HG02610 (cell line): ENCODE results near the gene ARHGEF28.
A peak's percentile ranks its signal among the peaks of the same experiment; 100 is the strongest.

ENCODE experiments used
- ATAC-seq: cut with Tn5 transposase; IDR thresholded peaks from one replicate; pipeline ENCODE4 v1.9.1; 2021; ENCODE audit warnings: mild to moderate bottlenecking, moderate library complexity; ENCODE audit not compliant: unreplicated experiment

ARHGEF28 gene, protein sequence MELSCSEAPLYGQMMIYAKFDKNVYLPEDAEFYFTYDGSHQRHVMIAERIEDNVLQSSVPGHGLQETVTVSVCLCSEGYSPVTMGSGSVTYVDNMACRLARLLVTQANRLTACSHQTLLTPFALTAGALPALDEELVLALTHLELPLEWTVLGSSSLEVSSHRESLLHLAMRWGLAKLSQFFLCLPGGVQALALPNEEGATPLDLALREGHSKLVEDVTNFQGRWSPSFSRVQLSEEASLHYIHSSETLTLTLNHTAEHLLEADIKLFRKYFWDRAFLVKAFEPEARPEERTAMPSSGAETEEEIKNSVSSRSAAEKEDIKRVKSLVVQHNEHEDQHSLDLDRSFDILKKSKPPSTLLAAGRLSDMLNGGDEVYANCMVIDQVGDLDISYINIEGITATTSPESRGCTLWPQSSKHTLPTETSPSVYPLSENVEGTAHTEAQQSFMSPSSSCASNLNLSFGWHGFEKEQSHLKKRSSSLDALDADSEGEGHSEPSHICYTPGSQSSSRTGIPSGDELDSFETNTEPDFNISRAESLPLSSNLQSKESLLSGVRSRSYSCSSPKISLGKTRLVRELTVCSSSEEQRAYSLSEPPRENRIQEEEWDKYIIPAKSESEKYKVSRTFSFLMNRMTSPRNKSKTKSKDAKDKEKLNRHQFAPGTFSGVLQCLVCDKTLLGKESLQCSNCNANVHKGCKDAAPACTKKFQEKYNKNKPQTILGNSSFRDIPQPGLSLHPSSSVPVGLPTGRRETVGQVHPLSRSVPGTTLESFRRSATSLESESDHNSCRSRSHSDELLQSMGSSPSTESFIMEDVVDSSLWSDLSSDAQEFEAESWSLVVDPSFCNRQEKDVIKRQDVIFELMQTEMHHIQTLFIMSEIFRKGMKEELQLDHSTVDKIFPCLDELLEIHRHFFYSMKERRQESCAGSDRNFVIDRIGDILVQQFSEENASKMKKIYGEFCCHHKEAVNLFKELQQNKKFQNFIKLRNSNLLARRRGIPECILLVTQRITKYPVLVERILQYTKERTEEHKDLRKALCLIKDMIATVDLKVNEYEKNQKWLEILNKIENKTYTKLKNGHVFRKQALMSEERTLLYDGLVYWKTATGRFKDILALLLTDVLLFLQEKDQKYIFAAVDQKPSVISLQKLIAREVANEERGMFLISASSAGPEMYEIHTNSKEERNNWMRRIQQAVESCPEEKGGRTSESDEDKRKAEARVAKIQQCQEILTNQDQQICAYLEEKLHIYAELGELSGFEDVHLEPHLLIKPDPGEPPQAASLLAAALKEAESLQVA (N-terminal part only)

DNA sequence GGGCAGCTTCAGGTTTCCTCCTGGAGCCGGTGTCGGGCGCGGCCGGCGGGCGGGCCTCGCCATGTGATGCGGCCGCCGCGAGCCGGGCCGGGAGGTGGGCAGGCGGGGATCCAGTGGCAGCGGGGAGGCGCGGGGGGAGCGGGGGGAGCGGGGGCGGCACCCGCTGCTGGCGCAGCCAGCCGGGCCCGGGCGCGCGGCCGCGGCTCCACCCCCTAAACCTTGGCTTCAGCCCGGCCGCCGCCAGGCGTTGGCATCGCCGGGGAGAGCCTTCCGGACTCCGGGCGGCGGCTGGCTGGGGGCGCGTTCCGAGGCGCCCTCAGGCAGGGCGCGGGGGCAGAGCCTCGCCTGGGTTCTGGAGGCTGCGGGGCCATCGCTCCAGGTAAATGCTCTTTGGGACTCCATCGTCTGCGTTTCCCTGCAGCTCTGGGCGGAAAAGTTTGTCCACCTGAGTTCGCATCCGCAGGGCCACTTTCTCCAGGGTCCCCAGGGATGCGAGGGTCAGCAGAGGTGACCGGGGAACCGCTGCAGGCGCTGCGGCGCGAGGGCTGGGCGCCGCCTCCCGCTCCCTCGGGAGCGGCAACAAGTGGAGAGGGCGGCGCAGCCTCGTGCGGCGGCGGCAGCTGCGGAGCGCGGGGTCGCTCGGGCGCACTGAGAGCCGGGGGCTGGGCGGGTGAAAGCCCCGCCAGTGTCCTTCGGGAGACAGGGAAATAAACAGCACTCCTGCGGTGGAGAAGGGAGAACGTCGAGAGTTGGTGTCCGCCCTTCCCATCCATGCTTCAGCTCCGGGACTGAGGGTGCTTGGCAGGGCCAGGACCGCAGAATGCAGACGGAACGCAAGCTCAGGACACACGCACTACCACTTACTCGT is at the start of gene ARHGEF28:
ARHGEF28 (plus strand) TSS at position 253 of the 868 bp plus-strand sequence. CDS start 58,656 bp downstream, outside the sequence.
- no peak for ATAC-seq

- no peak for ATAC-seq
Observed at GRCh38 chr5:73582285-73583145, 43.5 kb upstream of the ARHGEF28 start.

- ATAC-seq: no peak
Observed at GRCh38 chr5:73587923-73588322, 38.1 kb upstream of the ARHGEF28 start.

GRCh38 chr5:73591102-73591695 is 34.8 kb upstream of the ARHGEF28 start:
- ATAC-seq: peak; percentile 64

- ATAC-seq: no peak
Observed at GRCh38 chr5:73591698-73592501, 34.1 kb upstream of the ARHGEF28 start.

DNA sequence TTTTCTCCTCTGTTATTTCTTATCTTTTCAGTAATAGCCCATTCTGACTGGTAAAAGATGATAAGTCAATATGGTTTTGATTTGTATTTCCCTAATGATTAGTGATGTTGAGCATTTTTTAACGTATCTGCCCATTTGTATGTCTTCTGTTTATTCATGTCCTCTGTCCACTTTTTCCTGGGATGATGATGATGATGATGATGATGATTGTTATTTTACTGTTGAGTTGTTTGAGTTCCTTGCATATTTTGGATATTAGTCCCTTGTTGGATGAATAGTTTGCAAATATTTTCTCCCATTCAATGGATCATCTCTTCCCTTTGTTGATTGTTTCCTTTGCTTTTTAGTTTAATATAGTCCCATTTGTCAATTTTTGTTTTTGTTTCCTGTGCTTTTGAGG is 33.4 kb upstream of the ARHGEF28 start:
- no peak for ATAC-seq

GRCh38 chr5:73596705-73597328 is 29.2 kb upstream of the ARHGEF28 start:
- ATAC-seq: no peak

GRCh38 chr5:73599380-73599779 is 26.6 kb upstream of the ARHGEF28 start:
- no peak for ATAC-seq

- no peak for ATAC-seq
Observed at GRCh38 chr5:73603998-73604397, 22.0 kb upstream of the ARHGEF28 start.

GRCh38 chr5:73605223-73606087 is 20.5 kb upstream of the ARHGEF28 start:
- ATAC-seq: no peak

DNA sequence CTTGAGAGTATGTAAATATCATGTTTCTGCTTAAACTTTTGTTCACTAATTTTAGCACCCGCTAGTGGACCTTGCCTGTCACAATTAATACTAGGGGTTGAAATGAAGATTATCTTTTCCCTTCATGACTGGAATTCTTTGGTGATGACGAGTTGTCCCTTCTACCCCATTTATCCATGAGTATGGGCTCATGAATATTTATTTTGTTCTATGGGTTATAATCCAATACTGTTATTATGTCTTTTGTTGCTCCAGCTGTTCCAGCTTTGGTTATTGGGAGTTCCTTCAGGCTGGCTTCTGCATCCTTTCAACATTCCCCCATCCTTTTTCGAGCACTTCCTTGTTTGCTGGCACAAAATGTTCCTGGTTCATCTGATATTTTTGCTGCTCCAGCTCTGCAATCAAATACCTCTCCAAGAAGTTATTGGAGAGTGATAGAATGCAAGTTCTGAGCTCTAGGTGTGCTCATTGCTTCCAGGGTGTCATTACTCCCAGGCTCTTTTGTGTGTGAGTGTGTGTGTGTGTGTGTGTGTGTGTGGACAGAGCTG is 19.7 kb upstream of the ARHGEF28 start:
- no peak for ATAC-seq

DNA sequence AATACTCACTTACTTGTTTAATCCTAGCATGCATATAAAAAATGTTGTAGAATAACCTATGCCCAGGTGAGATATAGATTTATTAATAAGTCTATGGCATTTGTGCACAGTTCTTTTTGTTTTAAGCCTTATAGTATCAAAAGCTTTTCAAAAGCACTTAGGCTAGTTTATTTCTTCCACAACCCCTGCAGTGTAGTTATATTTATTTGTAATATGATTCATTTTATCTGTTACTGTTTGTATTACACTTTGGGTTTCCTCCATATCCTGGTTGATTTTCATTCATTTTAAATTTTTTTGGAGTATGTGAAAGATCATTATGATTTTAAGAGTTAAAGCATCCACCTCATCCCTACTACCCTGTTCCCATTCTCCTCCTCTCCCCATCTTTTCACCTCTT is 18.8 kb upstream of the ARHGEF28 start:
- no peak for ATAC-seq

DNA sequence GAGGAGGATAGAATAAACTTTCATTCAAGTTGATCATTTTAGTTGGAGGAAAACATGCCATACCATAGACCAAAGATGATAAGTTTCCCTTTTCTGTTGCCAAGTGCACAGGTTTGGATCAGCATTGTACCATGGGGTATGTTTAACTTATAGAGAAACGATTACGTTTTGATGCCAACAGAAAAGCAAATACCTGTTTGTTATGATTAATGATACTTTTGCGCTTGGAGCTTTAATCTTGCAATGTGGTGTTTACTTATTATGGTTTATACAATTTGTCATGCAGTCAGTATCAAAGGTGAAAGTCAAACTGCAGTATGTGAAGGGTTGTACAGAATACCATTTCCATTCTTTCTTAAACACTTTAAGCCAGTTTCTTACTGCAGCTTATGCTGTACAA is 13.2 kb upstream of the ARHGEF28 start:
- ATAC-seq: no peak

DNA sequence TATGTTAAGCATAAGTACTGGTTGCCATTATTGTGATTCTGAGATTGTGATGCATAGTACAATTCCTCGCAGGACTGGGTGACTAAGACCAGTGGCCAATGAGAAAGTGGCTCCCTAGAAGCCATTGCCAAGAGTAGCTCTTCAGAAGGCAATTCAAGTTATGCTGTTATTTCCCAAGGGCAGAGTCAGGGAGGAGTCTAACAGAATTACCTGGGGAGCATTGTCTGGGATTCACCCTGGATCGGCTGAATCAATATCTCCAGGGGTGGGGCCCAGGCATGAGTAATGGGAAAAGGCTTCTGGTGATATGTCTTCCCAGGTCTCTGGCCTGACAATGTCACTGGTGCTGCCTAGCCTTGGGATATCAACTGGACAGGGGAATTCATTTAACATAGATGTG is 10.9 kb upstream of the ARHGEF28 start:
- no peak for ATAC-seq

DNA sequence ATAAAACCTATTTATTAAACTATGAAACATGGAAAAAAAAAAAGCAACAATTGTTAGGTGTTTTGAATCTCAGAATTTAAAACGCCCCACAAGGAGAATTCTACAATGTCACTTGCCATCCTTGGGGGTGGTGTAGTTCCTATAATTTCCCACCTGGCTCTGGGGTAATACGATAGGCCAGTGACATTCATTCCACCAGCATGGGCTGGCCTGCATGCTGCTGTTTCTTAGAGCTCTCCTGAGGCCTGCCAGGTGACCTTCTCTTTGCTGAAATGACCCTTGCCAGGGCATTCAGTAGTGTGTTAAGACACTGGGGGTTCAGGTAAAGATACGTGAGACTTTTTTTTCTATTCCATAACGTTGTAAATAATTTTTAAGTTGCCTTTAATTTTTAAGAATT is 10.0 kb upstream of the ARHGEF28 start:
- no peak for ATAC-seq
